BJ (cell line): ENCODE measurements around the gene HMOX1. TPM values are rescaled to one million over a fixed set of nuclear protein-coding genes. Genes with fewer than 3 reads are reported as not detected.

Source experiments
- CTCF ChIA-PET: fragments of 350-600 bp; formaldehyde crosslinking; extraction: SDS; loops from one replicate; lab custom pipeline; 2021; ENCODE audit warnings: antibody characterized with exemption, inconsistent platforms; lab: Yijun Ruan, JAX
- POLR2A ChIA-PET: fragments of 300-600 bp; sonication (Branson Sonifier 250); formaldehyde crosslinking; extraction: SDS; loops from one replicate; lab custom pipeline; 2021; ENCODE audit warnings: antibody characterized with exemption; lab: Charles Lee
- DNase-seq: peaks from one replicate; pipeline ENCODE4 v3.0.0-alpha.2; 2011; ENCODE audit warnings: low read depth
- H3K27me3 ChIP-seq: 2 replicates; pipeline ENCODE4 v1.6.0; 2011; ENCODE audit warnings: low read length; ENCODE audit not compliant: control insufficient read depth, insufficient read depth
- H3K36me3 ChIP-seq: 2 replicates; pipeline ENCODE4 v1.5.1; 2011; ENCODE audit warnings: low read length; ENCODE audit not compliant: control insufficient read depth, insufficient read depth
- H3K4me3 ChIP-seq: 2 replicates; pipeline ENCODE4 v1.5.1; 2011; ENCODE audit warnings: low read depth, mild to moderate bottlenecking, control low read depth, low read length
- polyA plus RNA-seq: library from polyadenylated mRNA; depleted of rRNA; stranded (reverse); fragments of >200 nt; gene quantifications from 2 replicates; pipeline ENCODE4 v1.2.3, GENCODE V29; 2011
- TF ChIP-seq, protein P1 (sequence below): IDR thresholded peaks from 2 replicates; pipeline ENCODE4 v1.5.1; 2011; ENCODE audit warnings: low read depth, mild to moderate bottlenecking, control low read depth, inconsistent platforms, low read length, moderate library complexity; ENCODE audit not compliant: insufficient read depth

HMOX1 gene
- polyA plus RNA-seq, 1 experiment, result 71.2 TPM

DNA sequence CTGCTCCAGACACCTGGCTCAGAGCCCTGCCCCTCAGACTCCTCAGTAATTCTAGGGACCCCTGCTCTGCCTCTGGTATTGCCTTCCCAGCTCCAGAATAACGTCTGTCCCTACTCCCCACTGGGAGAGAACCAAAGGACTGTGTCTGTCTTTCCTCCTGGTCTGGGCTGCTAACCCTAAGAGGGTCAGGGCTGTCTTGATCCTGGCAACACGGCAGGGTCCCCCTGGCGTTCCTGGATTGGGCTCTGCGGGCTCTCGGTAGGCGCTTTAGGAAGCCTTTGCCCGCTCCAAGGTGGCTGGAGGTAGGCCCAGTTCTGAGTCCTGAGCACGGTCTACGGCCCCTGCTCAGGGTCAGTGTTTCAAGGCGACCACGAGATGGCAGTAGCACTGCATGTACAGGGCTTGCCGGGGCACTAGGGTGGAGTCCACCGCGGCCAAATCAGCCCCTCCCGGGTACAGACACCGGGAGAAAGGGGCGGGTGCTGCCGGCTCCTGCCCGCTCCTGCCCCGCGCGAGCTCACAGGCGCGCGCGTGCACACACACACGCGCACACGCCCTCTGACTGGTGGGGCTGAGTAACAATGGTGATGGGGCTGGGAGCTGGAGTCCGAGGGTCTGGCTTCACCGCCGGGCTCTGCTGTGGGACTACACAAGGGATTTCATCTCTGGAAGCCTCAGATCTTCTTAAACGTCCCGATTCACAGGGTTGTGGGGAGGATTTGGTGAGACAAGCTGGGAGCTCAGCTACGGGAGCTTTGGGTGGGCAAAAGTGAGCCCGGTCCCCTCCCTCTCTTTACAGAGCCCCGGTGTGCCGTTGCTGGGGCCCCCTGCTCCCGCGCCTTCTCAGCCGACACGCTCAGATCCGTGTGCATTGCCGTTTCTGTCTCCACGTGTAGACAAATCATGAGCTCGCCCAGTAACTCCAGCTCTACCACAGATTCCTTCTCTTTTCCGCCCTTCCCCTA lies 30.1 kb upstream of the HMOX1 start:
- Histone ChIP-seq H3K36me3 (peaks cover 14% of the 10 kb centered on the region), H3K27me3 (no peaks in the 10 kb centered on the region), H3K4me3 (peak overlapping the region; percentile 53)
- TF ChIP-seq, protein P1, sequence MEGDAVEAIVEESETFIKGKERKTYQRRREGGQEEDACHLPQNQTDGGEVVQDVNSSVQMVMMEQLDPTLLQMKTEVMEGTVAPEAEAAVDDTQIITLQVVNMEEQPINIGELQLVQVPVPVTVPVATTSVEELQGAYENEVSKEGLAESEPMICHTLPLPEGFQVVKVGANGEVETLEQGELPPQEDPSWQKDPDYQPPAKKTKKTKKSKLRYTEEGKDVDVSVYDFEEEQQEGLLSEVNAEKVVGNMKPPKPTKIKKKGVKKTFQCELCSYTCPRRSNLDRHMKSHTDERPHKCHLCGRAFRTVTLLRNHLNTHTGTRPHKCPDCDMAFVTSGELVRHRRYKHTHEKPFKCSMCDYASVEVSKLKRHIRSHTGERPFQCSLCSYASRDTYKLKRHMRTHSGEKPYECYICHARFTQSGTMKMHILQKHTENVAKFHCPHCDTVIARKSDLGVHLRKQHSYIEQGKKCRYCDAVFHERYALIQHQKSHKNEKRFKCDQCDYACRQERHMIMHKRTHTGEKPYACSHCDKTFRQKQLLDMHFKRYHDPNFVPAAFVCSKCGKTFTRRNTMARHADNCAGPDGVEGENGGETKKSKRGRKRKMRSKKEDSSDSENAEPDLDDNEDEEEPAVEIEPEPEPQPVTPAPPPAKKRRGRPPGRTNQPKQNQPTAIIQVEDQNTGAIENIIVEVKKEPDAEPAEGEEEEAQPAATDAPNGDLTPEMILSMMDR, result peak; percentile 86
- DNase-seq, result peak; percentile 49
- ChIA-PET POLR2A (interaction anchor here (0.7 kb wide), 1 partner anchor 9 kb away, joined by 3 read pairs; no protein-coding TSS in a partner anchor), CTCF (interaction anchor here (0.5 to 2.6 kb wide), 52 partner anchors 10 to 831 kb away, joined by 3 to 41 read pairs (median 4); partner anchors contain the start of genes HMOX1 and RASD2)

DNA sequence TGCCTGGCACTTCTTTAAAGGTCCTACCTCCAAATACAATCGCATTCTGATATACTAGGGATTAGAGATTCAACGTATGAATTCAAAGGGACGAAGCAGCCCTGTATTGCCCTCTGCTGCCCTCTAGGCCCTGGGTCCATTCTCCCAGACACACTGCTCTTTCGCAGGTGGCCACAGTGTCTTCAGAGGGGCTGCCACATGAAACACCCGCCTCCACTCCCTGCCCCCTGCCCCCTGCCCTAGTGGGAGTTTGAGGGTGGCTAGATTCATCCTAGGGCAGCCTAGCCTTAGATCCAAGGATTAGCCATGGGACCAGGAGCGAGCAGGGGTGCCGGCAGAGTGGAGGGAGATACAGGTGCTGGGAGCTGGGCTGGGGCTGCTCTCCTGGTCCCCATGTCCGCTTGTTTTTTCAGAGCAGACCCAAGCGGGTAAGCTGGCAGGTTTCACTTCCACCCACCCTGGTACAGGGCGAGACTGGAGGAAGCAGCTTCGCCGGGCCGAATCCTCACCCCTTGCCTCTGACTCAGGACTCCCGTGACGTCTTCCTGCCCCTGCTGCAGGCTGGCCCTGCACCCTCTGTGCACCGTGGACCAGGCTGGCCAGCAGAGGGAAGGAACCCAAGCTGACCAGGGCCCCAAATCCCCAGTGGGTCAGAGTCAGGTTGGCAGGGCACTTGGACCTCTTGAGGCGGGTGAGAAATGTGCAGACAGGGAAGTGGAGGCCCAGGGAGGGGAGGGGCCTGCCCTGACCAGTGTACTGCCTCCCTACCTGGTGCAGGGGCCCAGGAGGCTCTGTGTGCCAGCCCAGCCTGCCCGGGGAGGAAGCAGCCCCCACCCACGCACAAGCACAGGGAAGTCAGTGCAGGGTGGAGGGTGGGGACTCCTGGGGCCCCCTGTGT lies 28.4 kb upstream of the HMOX1 start:
- H3K4me3 ChIP-seq, result no peak overlapping the region
- H3K27me3 ChIP-seq, result no peaks in the 10 kb centered on the region
- CTCF ChIA-PET, result interaction anchor here (1.1 to 1.5 kb wide), 3 partner anchors 74 to 275 kb away, joined by 3 to 4 read pairs (median 3); no protein-coding TSS in a partner anchor
- TF ChIP-seq, protein P1, result no peak
- no peak for DNase-seq
- H3K36me3 ChIP-seq, result peaks cover 5% of the 10 kb centered on the region
- POLR2A ChIA-PET, result no interaction called here

DNA sequence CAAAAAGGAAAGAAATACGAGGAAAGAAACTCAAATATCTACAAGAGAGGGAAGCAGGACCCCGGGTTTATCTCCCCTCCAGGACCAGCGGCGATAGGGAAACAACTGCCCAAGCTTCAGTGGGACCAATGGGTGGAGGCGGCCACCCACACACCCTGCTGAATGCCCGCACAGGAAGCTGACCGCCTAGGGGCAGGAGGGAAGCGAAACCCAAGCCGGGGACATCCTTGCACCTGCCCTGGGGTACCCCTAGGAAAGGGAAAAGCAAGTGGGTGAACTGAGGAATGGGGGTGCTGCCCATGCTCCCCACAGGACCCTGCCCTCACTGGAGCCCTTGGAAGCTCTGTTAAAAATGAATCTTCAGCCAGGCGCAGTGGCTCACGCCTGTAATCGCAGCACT lies 27.6 kb upstream of the HMOX1 start:
- ChIA-PET CTCF (interaction anchor here (1.1 to 2.4 kb wide), 2 partner anchors 74 to 77 kb away, joined by 3 to 8 read pairs; no protein-coding TSS in a partner anchor), POLR2A (no interaction called here)
- Histone ChIP-seq H3K36me3 (peaks cover under 1% of the 10 kb centered on the region; the same call in 1 of the 2 replicates), H3K27me3 (no peaks in the 10 kb centered on the region), H3K4me3 (no peak overlapping the region)
- no peak for DNase-seq
- TF ChIP-seq, protein P1, result no peak

- no peaks in the 10 kb centered on the region for H3K36me3 ChIP-seq
- no peak overlapping the region for H3K4me3 ChIP-seq
- POLR2A ChIA-PET, result interaction anchor here (0.6 kb wide), 1 partner anchor 69 kb away, joined by 7 read pairs; no protein-coding TSS in a partner anchor
- DNase-seq, result no peak
- CTCF ChIA-PET, result interaction anchor here (2.4 kb wide), 1 partner anchor 77 kb away, joined by 8 read pairs; no protein-coding TSS in a partner anchor
- H3K27me3 ChIP-seq, result no peaks in the 10 kb centered on the region
- TF ChIP-seq, protein P1, result no peak
Observed at GRCh38 chr22:35354068-35354467, 26.8 kb upstream of the HMOX1 start.
